Sigmoid colon (tissue), 4 donors: ENCODE measurements around the gene CLIP4.

Experiments
- CTCF ChIP-seq, 4 experiments: fragments of 450-650 bp in 3 of 4; fragments of 200-600 bp in 1 of 4; IDR thresholded peaks; one replicate each; pipeline ENCODE4 v1.5.1; 2016 to 2019; ENCODE audit warnings: antibody characterized with exemption in 4 of 4, mild to moderate bottlenecking in 3 of 4, moderate library complexity in 2 of 4
- EP300 ChIP-seq, 4 donors: sonication (generic); formaldehyde crosslinking; IDR thresholded peaks; one replicate each; pipeline ENCODE4 v1.6.1; 2017; ENCODE audit warnings: antibody characterized with exemption in 4 of 4
- POLR2A ChIP-seq, 2 donors: fragments of 450-650 bp; IDR thresholded peaks; one replicate each; pipeline ENCODE4 v1.6.1; 2016; ENCODE audit warnings: antibody characterized with exemption in 2 of 2, mild to moderate bottlenecking in 2 of 2, moderate library complexity in 2 of 2
- POLR2AphosphoS5 ChIP-seq, 4 donors: sonication (generic); formaldehyde crosslinking; IDR thresholded peaks; one replicate each; pipeline ENCODE4 v1.6.1; 2017; ENCODE audit warnings: antibody characterized with exemption in 4 of 4

GRCh38 chr2:29106980-29107388 is 8.2 kb upstream of the CLIP4 start:
- TF ChIP-seq CTCF (IDR thresholded peaks at IDR 0.05) = no peak
- no peak for TF ChIP-seq POLR2A (IDR thresholded peaks at IDR 0.05)
- TF ChIP-seq POLR2AphosphoS5 (IDR thresholded peaks at IDR 0.05) = no peak
- TF ChIP-seq EP300 (IDR thresholded peaks at IDR 0.05) = no peak
